Naive thymus-derived CD8-positive, alpha-beta T cell (primary cell): ENCODE results near the gene MLXIP. TPM values are rescaled to one million over a fixed set of nuclear protein-coding genes. Genes with fewer than 3 reads are reported as not detected.

Experiments used
- ATAC-seq, 2 donors: fragments of 150-1000 bp; cut with Tn5 transposase in 1 of 2; sonication (Bioruptor Pico), chemical (Tn5 transposase) in 1 of 2; 1 replicate in 1 of 2; 2 replicates in 1 of 2; pipeline ENCODE4 v1.10.0; 2021; ENCODE audit warnings: mild to moderate bottlenecking in 2 of 2, moderate library complexity in 2 of 2
- POLR2A ChIA-PET: fragments of 350-600 bp; sonication (Branson Sonifier 250); formaldehyde crosslinking; loops from one replicate; lab custom pipeline; 2021; ENCODE audit warnings: antibody characterized with exemption; lab: Charles Lee
- DNase-seq, 10 donors: peaks; one replicate each; pipeline versions ENCODE4 v3.0.0 to v3.0.0-alpha.2; 2020 to 2022
- H3K27ac Mint-ChIP-seq, 10 donors: one replicate each; pipeline ENCODE4 v1.8.0; 2020 to 2022; ENCODE audit warnings: mild to moderate bottlenecking in 10 of 10, mixed read lengths in 10 of 10, moderate library complexity in 4 of 10, inconsistent platforms in 1 of 10
- H3K27me3 Mint-ChIP-seq, 5 donors: one replicate each; pipeline ENCODE4 v1.8.0; 2021 to 2022; ENCODE audit warnings: mixed read lengths in 5 of 5
- H3K36me3 Mint-ChIP-seq, 3 donors: one replicate each; pipeline ENCODE4 v1.8.0; 2020 to 2022; ENCODE audit warnings: mixed read lengths in 3 of 3, mild to moderate bottlenecking in 2 of 3, inconsistent platforms in 1 of 3
- H3K4me1 Mint-ChIP-seq, 4 donors: one replicate each; pipeline ENCODE4 v1.8.0; 2021 to 2022; ENCODE audit warnings: mixed read lengths in 4 of 4
- H3K4me3 Mint-ChIP-seq, 10 donors: one replicate each; pipeline ENCODE4 v1.8.0; 2020 to 2022; ENCODE audit warnings: mild to moderate bottlenecking in 10 of 10, mixed read lengths in 10 of 10, moderate library complexity in 6 of 10, inconsistent platforms in 1 of 10
- H3K9me3 Mint-ChIP-seq, 9 donors: one replicate each; pipeline ENCODE4 v1.8.0; 2020 to 2022; ENCODE audit warnings: mixed read lengths in 9 of 9, mild to moderate bottlenecking in 3 of 9, inconsistent platforms in 1 of 9, moderate library complexity in 1 of 9
- polyA plus RNA-seq, 3 donors: library from polyadenylated mRNA; unstranded; fragments of 300-500 nt; fragmentation: Illumina TruSeq; gene quantifications; one replicate each; pipeline ENCODE4 v1.2.3, GENCODE V29; 2021
- total RNA-seq, 8 experiments: library from RNA in 2 of 8; stranded (reverse) in 2 of 8; gene quantifications; one replicate each; pipeline ENCODE4 v1.2.3 and lab custom pipeline; 2021 to 2026

The MLXIP gene
- total and polyA plus RNA-seq, 5 experiments from 2014 or later, result 17.3 to 165 (median 43.3) TPM

GRCh38 chr12:122189626-122190475 lies 111.3 kb downstream of the MLXIP start:
- DNase-seq (no peak), ATAC-seq (no peak)
- Mint-ChIP-seq H3K27me3 (peaks cover 0 to 4% (median 0%) of the 10 kb centered on the region in 5 donors), H3K9me3 (peaks cover 0 to 3% (median 0%) of the 10 kb centered on the region in 9 donors), H3K4me1 (peaks cover 2 to 7% (median 5%) of the 10 kb centered on the region in 4 donors), H3K27ac (peak overlapping the region in 1 of 10 donors; percentile 83), H3K36me3 (peaks cover 0 to 4% (median under 1%) of the 10 kb centered on the region in 3 donors), H3K4me3 (no peak overlapping the region)
- POLR2A ChIA-PET, result no interaction called here

- H3K9me3 Mint-ChIP-seq, result peaks cover 0 to 15% (median 0%) of the 10 kb centered on the region in 9 donors
- H3K27me3 Mint-ChIP-seq, result peaks cover 0 to 4% (median 0%) of the 10 kb centered on the region in 5 donors
- DNase-seq, result peak; percentile 36 to 82 (median 65)
- POLR2A ChIA-PET, result interaction anchor here (0.6 kb wide), 1 partner anchor 13 kb away, joined by 3 read pairs; the partner anchor contains the start of gene B3GNT4
- no peak overlapping the region for H3K4me3 Mint-ChIP-seq
- peaks cover 2 to 7% (median 4%) of the 10 kb centered on the region in 4 donors for H3K4me1 Mint-ChIP-seq
- peaks cover 0 to 13% (median 7%) of the 10 kb centered on the region in 3 donors for H3K36me3 Mint-ChIP-seq
- ATAC-seq, result peak; percentile 85 to 89
- no peak overlapping the region for H3K27ac Mint-ChIP-seq
These were observed 112.5 kb downstream of the MLXIP start for GRCh38 chr12:122190842-122191668.

- POLR2A ChIA-PET, result interaction anchor here (0.6 kb wide), 1 partner anchor 235 kb away, joined by 3 read pairs; no protein-coding TSS in a partner anchor
- Mint-ChIP-seq H3K36me3 (peaks cover 0 to 14% (median 7%) of the 10 kb centered on the region in 3 donors), H3K9me3 (peaks cover 0 to 16% (median 0%) of the 10 kb centered on the region in 9 donors)
These were observed 113.9 kb downstream of the MLXIP start for GRCh38 chr12:122192441-122192840.

GRCh38 chr12:122194804-122195203 lies 116.2 kb downstream of the MLXIP start:
- Mint-ChIP-seq H3K9me3 (peaks cover 0 to 16% (median 0%) of the 10 kb centered on the region in 9 donors), H3K27ac (no peak overlapping the region), H3K4me3 (no peak overlapping the region), H3K4me1 (peaks cover 4 to 7% (median 5%) of the 10 kb centered on the region in 4 donors), H3K36me3 (peaks cover 0 to 14% (median 7%) of the 10 kb centered on the region in 3 donors), H3K27me3 (peaks cover 7 to 23% (median 12%) of the 10 kb centered on the region in 5 donors)
- POLR2A ChIA-PET, result no interaction called here
- DNase-seq (no peak), ATAC-seq (no peak)

More at GRCh38 chr12:122192441-122192840, 113.9 kb downstream of the MLXIP start:
- peaks cover 1 to 8% (median 5%) of the 10 kb centered on the region in 5 donors for H3K27me3 Mint-ChIP-seq
- no peak overlapping the region for H3K4me3 Mint-ChIP-seq
- peaks cover 3 to 7% (median 4%) of the 10 kb centered on the region in 4 donors for H3K4me1 Mint-ChIP-seq
- no peak for DNase-seq
- no peak overlapping the region for H3K27ac Mint-ChIP-seq
- ATAC-seq, result no peak

- no peak for DNase-seq
- Mint-ChIP-seq H3K36me3 (peaks cover 0 to 14% (median 7%) of the 10 kb centered on the region in 3 donors), H3K27me3 (peaks cover 7 to 28% (median 12%) of the 10 kb centered on the region in 5 donors), H3K9me3 (peaks cover 0 to 16% (median 0%) of the 10 kb centered on the region in 9 donors), H3K4me1 (peaks cover 4 to 7% (median 5%) of the 10 kb centered on the region in 4 donors), H3K4me3 (no peak overlapping the region), H3K27ac (no peak overlapping the region)
- POLR2A ChIA-PET, result interaction anchor here (0.7 kb wide), 1 partner anchor 9 kb away, joined by 5 read pairs; no protein-coding TSS in a partner anchor
- ATAC-seq, result no peak
These were observed 116.8 kb downstream of the MLXIP start for GRCh38 chr12:122195405-122195804.

Other genes with a start within 250 kb of the MLXIP start
- not detected for gene HPD, start 219.9 kb upstream of the MLXIP start, total RNA-seq
- not detected for gene HPD, start 219.9 kb upstream of the MLXIP start, polyA plus RNA-seq
- gene PSMD9, start 190.0 kb upstream of the MLXIP start, total RNA-seq, result 10 to 100 TPM; 35.1 to 41.4 TPM
- 10 to 100 TPM; 88.4 to 90.5 (median 89.4) TPM for gene PSMD9, start 190.0 kb upstream of the MLXIP start, polyA plus RNA-seq
- under 1 TPM; 0.49 to 0.82 TPM for gene CFAP251, start 160.2 kb upstream of the MLXIP start, total RNA-seq
- gene CFAP251, start 160.2 kb upstream of the MLXIP start, polyA plus RNA-seq, result under 1 TPM in 2 of 3 donors, not detected in 1; 0.03 to 0.06 TPM
- 10 to 100 TPM; 10.5 to 12.0 TPM for gene BCL7A, start 56.9 kb upstream of the MLXIP start, total RNA-seq
- 1 to 10 TPM; 3.0 to 7.3 (median 7.1) TPM for gene BCL7A, start 56.9 kb upstream of the MLXIP start, polyA plus RNA-seq
- gene IL31, start 95.5 kb downstream of the MLXIP start, total RNA-seq, result not detected
- not detected for gene IL31, start 95.5 kb downstream of the MLXIP start, polyA plus RNA-seq
- under 1 TPM in 1 of 2 experiments, not detected in 1; 0.29 TPM for gene LRRC43, start 104.4 kb downstream of the MLXIP start, total RNA-seq
- gene LRRC43, start 104.4 kb downstream of the MLXIP start, polyA plus RNA-seq, result not detected
- gene B3GNT4, start 125.0 kb downstream of the MLXIP start, total RNA-seq, result not detected
- gene B3GNT4, start 125.0 kb downstream of the MLXIP start, polyA plus RNA-seq, result under 1 TPM in 2 of 3 donors, not detected in 1; 0.12 to 0.25 TPM
- gene DIABLO, start 147.3 kb downstream of the MLXIP start, total RNA-seq, result 10 to 100 TPM; 41.7 to 51.0 TPM
- 10 to 100 TPM; 48.2 to 71.3 (median 61.7) TPM for gene DIABLO, start 147.3 kb downstream of the MLXIP start, polyA plus RNA-seq
- 10 to 100 TPM; 29.4 to 29.5 TPM for gene VPS33A, start 187.7 kb downstream of the MLXIP start, total RNA-seq
- gene VPS33A, start 187.7 kb downstream of the MLXIP start, polyA plus RNA-seq, result 10 to 100 TPM; 17.6 to 24.2 (median 20.1) TPM